Keratinocyte (primary cell): Measurements from ENCODE around the gene ROR1. TPM values are rescaled to one million over a fixed set of nuclear protein-coding genes. Genes with fewer than 3 reads are reported as not detected.
A peak's percentile ranks its signal among the peaks of the same experiment; 100 is the strongest.

Experiments
- DNase-seq: peaks from one replicate; pipeline ENCODE4 v3.0.0-alpha.2; 2011; ENCODE audit warnings: low read depth, missing footprints, low spot score
- FAIRE-seq: peaks from 2 replicates; lab custom pipeline; 2011; peaks lifted over from hg19 to GRCh38; lab: Jason Lieb, UNC
- H2AFZ ChIP-seq: 2 replicates; pipeline ENCODE4 v1.6.0; 2012; ENCODE audit warnings: low read length, control low read depth, inconsistent platforms; ENCODE audit not compliant: control insufficient read depth
- H3K27ac ChIP-seq: 2 replicates; pipeline ENCODE4 v1.5.1; 2011; ENCODE audit warnings: low read length; ENCODE audit not compliant: control insufficient read depth, insufficient read depth
- H3K27me3 ChIP-seq: 3 replicates; pipeline ENCODE4 v1.6.0; 2011; ENCODE audit warnings: low read length; ENCODE audit not compliant: control insufficient read depth, insufficient read depth; ENCODE audit errors: extremely low read depth
- H3K36me3 ChIP-seq, 2 experiments: 2 replicates in 1 of 2; 3 replicates in 1 of 2; pipeline ENCODE4 v1.5.1; 2011; ENCODE audit warnings: low read length in 2 of 2, mild to moderate bottlenecking in 1 of 2; ENCODE audit not compliant: control insufficient read depth in 2 of 2, insufficient read depth in 2 of 2; ENCODE audit errors: extremely low read depth in 1 of 2
- H3K4me1 ChIP-seq: 3 replicates; pipeline ENCODE4 v1.5.1; 2011; ENCODE audit warnings: low read length; ENCODE audit not compliant: control insufficient read depth, insufficient read depth; ENCODE audit errors: extremely low read depth
- H3K4me2 ChIP-seq: 3 replicates; pipeline ENCODE4 v1.6.0; 2011; ENCODE audit warnings: low read depth, low read length; ENCODE audit not compliant: control insufficient read depth, insufficient read depth; ENCODE audit errors: extremely low read depth
- H3K4me3 ChIP-seq, 3 experiments: fragments of 200-600 bp in 1 of 3; sonication (generic) in 1 of 3; 2 replicates in 2 of 3; 3 replicates in 1 of 3; pipeline ENCODE4 v1.5.1; 2011 to 2016; ENCODE audit warnings: low read length in 3 of 3, mild to moderate bottlenecking in 3 of 3, control low read depth in 2 of 3, inconsistent platforms in 1 of 3, low read depth in 1 of 3, mixed read lengths in 1 of 3, mixed run types in 1 of 3, moderate library complexity in 1 of 3; ENCODE audit not compliant: control insufficient read depth in 2 of 3, insufficient read depth in 2 of 3; ENCODE audit errors: extremely low read depth in 1 of 3
- H3K79me2 ChIP-seq: 2 replicates; pipeline ENCODE4 v1.6.0; 2012; ENCODE audit warnings: low read length; ENCODE audit not compliant: control insufficient read depth, insufficient read depth
- H3K9ac ChIP-seq: 3 replicates; pipeline ENCODE4 v1.6.0; 2011; ENCODE audit warnings: low read length; ENCODE audit not compliant: control insufficient read depth, insufficient read depth; ENCODE audit errors: extremely low read depth
- H3K9me1 ChIP-seq: 3 replicates; pipeline ENCODE4 v1.6.0; 2011; ENCODE audit warnings: low read length; ENCODE audit not compliant: control insufficient read depth, insufficient read depth; ENCODE audit errors: extremely low read depth
- H3K9me3 ChIP-seq: 2 replicates; pipeline ENCODE4 v1.5.1; 2012; ENCODE audit warnings: low read depth, low read length; ENCODE audit not compliant: control insufficient read depth
- H4K20me1 ChIP-seq: 3 replicates; pipeline ENCODE4 v1.6.0; 2011; ENCODE audit warnings: low read length; ENCODE audit not compliant: control insufficient read depth, insufficient read depth; ENCODE audit errors: extremely low read depth
- CTCF ChIP-seq, 3 experiments: IDR thresholded peaks in 1 of 3; conservative IDR thresholded peaks in 1 of 3; optimal IDR thresholded peaks in 1 of 3; 2 replicates in 2 of 3; 3 replicates in 1 of 3; pipeline versions ENCODE3 to v1.5.1; 2011; ENCODE audit warnings: low read length in 3 of 3, mild to moderate bottlenecking in 3 of 3, moderate library complexity in 2 of 3, control low read depth in 1 of 3, inconsistent platforms in 1 of 3; ENCODE audit not compliant: insufficient read depth in 2 of 3; ENCODE audit errors: extremely low read depth in 1 of 3
- EZH2 ChIP-seq: IDR thresholded peaks from one replicate; pipeline ENCODE4 v1.6.1; 2012; ENCODE audit warnings: inconsistent platforms, mild to moderate bottlenecking, low read length, moderate library complexity
- dilution Hi-C: fragments of 300-500 bp; cut with MboI; formaldehyde crosslinking; loops from one replicate; pipeline ENCODE4 v1.7.0; 2020; ENCODE audit warnings: low sequenced_read_pairs; ENCODE audit not compliant: extremely low pct_ligation_motif_present
- polyA plus RNA-seq, 5 experiments: library from polyadenylated mRNA; depleted of rRNA in 3 of 5; stranded (reverse) in 3 of 5; stranded (forward) in 1 of 5; unstranded in 1 of 5; fragments of >200 nt; gene quantifications; 1 replicate in 1 of 5; 2 replicates in 3 of 5; 3 replicates in 1 of 5; pipeline versions ENCODE4 v1.2.1 to v1.2.3, GENCODE V29; 2011 to 2012; ENCODE audit warnings: missing spikeins in 2 of 5, low read depth in 1 of 5, low replicate concordance in 1 of 5

Gene ROR1
- polyA plus RNA-seq, 1 donor (not counting 4 experiments of a cell fraction or from before 2014, with no cell fraction given): 9.2 TPM

GRCh38 chr1:63857478-63857877 is 83.7 kb downstream of the ROR1 start:
- Histone ChIP-seq H4K20me1 (no peaks in the 10 kb centered on the region), H2AFZ (no peak overlapping the region), H3K9ac (no peak overlapping the region), H3K4me2 (no peak overlapping the region), H3K79me2 (no peaks in the 10 kb centered on the region), H3K9me3 (no peaks in the 10 kb centered on the region), H3K9me1 (no peaks in the 10 kb centered on the region), H3K4me3 (no peak overlapping the region), H3K36me3 (no peaks in the 10 kb centered on the region), H3K27ac (no peak overlapping the region), H3K4me1 (peaks cover 18% of the 10 kb centered on the region), H3K27me3 (no peaks in the 10 kb centered on the region)
- FAIRE-seq (peak; percentile 60), DNase-seq (no peak)
- TF ChIP-seq CTCF (optimal IDR thresholded peaks at IDR 0.05 in 1 of 3, IDR thresholded peaks at IDR 0.05 in 1 of 3, conservative IDR thresholded peaks at IDR 0.05 in 1 of 3; ENCODE audit: extremely low read depth in 1 of 3, insufficient read depth in 2 of 3, low read length in 3 of 3) (no peak), EZH2 (no peak)
- dilution Hi-C loops: no loop called here

- Histone ChIP-seq H3K9me3 (no peaks in the 10 kb centered on the region), H3K9me1 (no peaks in the 10 kb centered on the region), H4K20me1 (no peaks in the 10 kb centered on the region), H3K27ac (no peak overlapping the region), H3K27me3 (no peaks in the 10 kb centered on the region), H3K4me3 (no peak overlapping the region), H3K4me2 (no peak overlapping the region), H2AFZ (no peak overlapping the region), H3K4me1 (peaks cover 18% of the 10 kb centered on the region), H3K79me2 (no peaks in the 10 kb centered on the region), H3K36me3 (no peaks in the 10 kb centered on the region), H3K9ac (no peak overlapping the region)
- DNase-seq (no peak), FAIRE-seq (no peak)
- no peak for TF ChIP-seq CTCF (optimal IDR thresholded peaks at IDR 0.05 in 1 of 3, IDR thresholded peaks at IDR 0.05 in 1 of 3, conservative IDR thresholded peaks at IDR 0.05 in 1 of 3; ENCODE audit: extremely low read depth in 1 of 3, insufficient read depth in 2 of 3, low read length in 3 of 3)
- no peak for TF ChIP-seq EZH2
- dilution Hi-C loops: no loop called here
Observed at GRCh38 chr1:63858153-63858552, 84.3 kb downstream of the ROR1 start.
